ENCODE results near the gene ELANE.

- no peak for TF ChIP-seq EZH2 (IDR thresholded peaks at IDR 0.05; ENCODE audit: borderline replicate concordance, low read length)
- TF ChIP-seq CTCF (conservative IDR thresholded peaks at IDR 0.05 in 1 of 2, IDR thresholded peaks at IDR 0.05 in 1 of 2; ENCODE audit: extremely low read depth in 1 of 2, insufficient read depth in 1 of 2, low read depth in 1 of 2, low read length in 2 of 2): no peak
These were observed 48.4 kb downstream of the ELANE start for GRCh38 chr19:900302-901111.
